Left kidney (tissue), 2 donors: ENCODE results near the gene TMEM256. TPM values are rescaled to one million over a fixed set of nuclear protein-coding genes. Genes with fewer than 3 reads are reported as not detected.

Experiments
- DNase-seq: peaks from one replicate; pipeline ENCODE4 v3.0.0-alpha.2; 2013
- polyA plus RNA-seq: library from polyadenylated mRNA; unstranded; fragments of 120-200 nt; gene quantifications from one replicate; pipeline ENCODE4 v1.2.1, GENCODE V29; 2013; ENCODE audit not compliant: insufficient read length

Gene TMEM256
- polyA plus RNA-seq, 1 donor: 74.9 TPM

GRCh38 chr17:7355573-7355972 is 48.3 kb downstream of the TMEM256 start:
- no peak for DNase-seq

- no peak for DNase-seq
These were observed 48.8 kb downstream of the TMEM256 start, which contains the start of gene TMEM95 for GRCh38 chr17:7355053-7355452. TMEM95 (plus strand) TSS chr17:7355156; CDS start chr17:7355205, 49 bp downstream.

- DNase-seq: no peak
These were observed 49.5 kb downstream of the TMEM256 start for GRCh38 chr17:7354262-7354843.

Other genes starting within 250 kb of the TMEM256 start
- gene ASGR1, start 224.7 kb downstream of the TMEM256 start, polyA plus RNA-seq: 6.1 TPM
- gene DLG4, start 184.3 kb downstream of the TMEM256 start, polyA plus RNA-seq: 36.0 TPM
- gene ACADVL, start 184.2 kb downstream of the TMEM256 start, polyA plus RNA-seq: 478 TPM
- 52.5 TPM for gene DVL2, start 169.6 kb downstream of the TMEM256 start, polyA plus RNA-seq
- 52.8 TPM for gene PHF23, start 164.6 kb downstream of the TMEM256 start, polyA plus RNA-seq
- gene GABARAP, start 161.6 kb downstream of the TMEM256 start, polyA plus RNA-seq: 390 TPM
- 150 TPM for gene CTDNEP1, start 152.4 kb downstream of the TMEM256 start, polyA plus RNA-seq
- 54.9 TPM for gene ELP5, start 151.9 kb downstream of the TMEM256 start, polyA plus RNA-seq
- 36.6 TPM for gene CLDN7, start 141.6 kb downstream of the TMEM256 start, polyA plus RNA-seq
- 2.2 TPM for gene SLC2A4, start 122.4 kb downstream of the TMEM256 start, polyA plus RNA-seq
- 4.1 TPM for gene YBX2, start 109.5 kb downstream of the TMEM256 start, polyA plus RNA-seq
- 284 TPM for gene EIF5A, start 96.5 kb downstream of the TMEM256 start, polyA plus RNA-seq
- gene GPS2, start 88.7 kb downstream of the TMEM256 start, polyA plus RNA-seq: 96.6 TPM
- gene NEURL4, start 74.8 kb downstream of the TMEM256 start, polyA plus RNA-seq: 34.5 TPM
- 6.3 TPM for gene ACAP1, start 67.6 kb downstream of the TMEM256 start, polyA plus RNA-seq
- gene KCTD11, start 51.9 kb downstream of the TMEM256 start, polyA plus RNA-seq: 10.3 TPM
- not detected for gene TMEM95, start 48.9 kb downstream of the TMEM256 start, polyA plus RNA-seq
- 5.5 TPM for gene TNK1, start 23.0 kb downstream of the TMEM256 start, polyA plus RNA-seq
- 27.8 TPM for gene PLSCR3, start 9.6 kb downstream of the TMEM256 start, polyA plus RNA-seq
- 28.1 TPM for gene NLGN2, start 3.7 kb upstream of the TMEM256 start, polyA plus RNA-seq
- not detected for gene SPEM1, start 16.2 kb upstream of the TMEM256 start, polyA plus RNA-seq
- gene SPEM2, start 21.5 kb upstream of the TMEM256 start, polyA plus RNA-seq: not detected
- not detected for gene SPEM3, start 24.8 kb upstream of the TMEM256 start, polyA plus RNA-seq
- gene TMEM102, start 31.3 kb upstream of the TMEM256 start, polyA plus RNA-seq: 4.4 TPM
- gene FGF11, start 35.4 kb upstream of the TMEM256 start, polyA plus RNA-seq: 6.1 TPM
- gene CHRNB1, start 41.0 kb upstream of the TMEM256 start, polyA plus RNA-seq: 10.5 TPM
- gene ZBTB4, start 75.5 kb upstream of the TMEM256 start, polyA plus RNA-seq: 39.3 TPM
- 0.45 TPM for gene SLC35G6, start 77.3 kb upstream of the TMEM256 start, polyA plus RNA-seq
- 141 TPM for gene POLR2A, start 80.3 kb upstream of the TMEM256 start, polyA plus RNA-seq
- 17.7 TPM for gene TNFSF12, start 145.0 kb upstream of the TMEM256 start, polyA plus RNA-seq
- 13.2 TPM for gene TNFSF13, start 154.7 kb upstream of the TMEM256 start, polyA plus RNA-seq
- 90.9 TPM for gene SENP3, start 157.8 kb upstream of the TMEM256 start, polyA plus RNA-seq
- 56.8 TPM for gene CD68, start 175.5 kb upstream of the TMEM256 start, polyA plus RNA-seq
- gene MPDU1, start 179.8 kb upstream of the TMEM256 start, polyA plus RNA-seq: 119 TPM
- gene SOX15, start 186.0 kb upstream of the TMEM256 start, polyA plus RNA-seq: 3.0 TPM
- gene FXR2, start 210.8 kb upstream of the TMEM256 start, polyA plus RNA-seq: 54.8 TPM
- 136 TPM for gene SAT2, start 223.7 kb upstream of the TMEM256 start, polyA plus RNA-seq
- 2.8 TPM for gene SHBG, start 226.0 kb upstream of the TMEM256 start, polyA plus RNA-seq
- 20.5 TPM for gene ATP1B2, start 246.8 kb upstream of the TMEM256 start, polyA plus RNA-seq